Stimulated activated CD4-positive, alpha-beta T cell treated with anti-CD3 and anti-CD28 coated beads, Interleukin-2, amount 100 ng/mL, for 48 hours (primary cell): Measurements from ENCODE around the gene TPGS1.
A peak's percentile ranks its signal among the peaks of the same experiment; 100 is the strongest.

Experiments
- DNase-seq, 2 donors: peaks; one replicate each; pipeline ENCODE4 v3.0.0-alpha.2; 2020

TPGS1 gene

DNA sequence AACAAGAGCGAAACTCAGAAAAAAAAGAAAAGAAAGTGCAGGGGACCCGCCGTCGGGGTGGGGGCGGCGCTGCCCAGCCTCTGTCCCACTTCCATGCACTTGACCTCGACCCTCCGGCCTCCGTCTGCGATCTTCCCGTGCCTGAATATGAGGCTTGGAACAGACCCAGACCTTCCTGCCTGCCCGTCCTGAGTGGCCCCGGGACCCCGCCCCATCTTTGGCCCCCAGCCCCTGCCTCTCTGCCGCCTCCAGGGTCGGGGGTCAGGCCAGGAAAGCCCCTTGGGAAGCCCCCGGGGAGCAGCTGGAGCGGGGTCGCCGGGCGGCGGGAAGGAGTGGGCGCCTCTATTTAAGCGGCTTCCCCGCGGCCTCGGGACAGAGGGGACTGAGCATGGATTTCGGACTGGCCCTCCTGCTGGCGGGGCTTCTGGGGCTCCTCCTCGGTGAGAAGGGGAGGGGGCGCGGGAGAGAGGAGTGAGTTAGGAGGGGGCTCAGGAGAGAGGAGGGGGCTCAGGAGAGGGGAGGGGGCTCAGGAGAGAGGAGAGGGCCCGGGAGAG is 11.1 kb upstream of the TPGS1 start, which contains the start of gene MADCAM1:
TSS of gene MADCAM1 (plus strand) at position 375 of the 554 bp plus-strand sequence. CDS start at position 389, 14 bp downstream.
- no peak for DNase-seq

DNA sequence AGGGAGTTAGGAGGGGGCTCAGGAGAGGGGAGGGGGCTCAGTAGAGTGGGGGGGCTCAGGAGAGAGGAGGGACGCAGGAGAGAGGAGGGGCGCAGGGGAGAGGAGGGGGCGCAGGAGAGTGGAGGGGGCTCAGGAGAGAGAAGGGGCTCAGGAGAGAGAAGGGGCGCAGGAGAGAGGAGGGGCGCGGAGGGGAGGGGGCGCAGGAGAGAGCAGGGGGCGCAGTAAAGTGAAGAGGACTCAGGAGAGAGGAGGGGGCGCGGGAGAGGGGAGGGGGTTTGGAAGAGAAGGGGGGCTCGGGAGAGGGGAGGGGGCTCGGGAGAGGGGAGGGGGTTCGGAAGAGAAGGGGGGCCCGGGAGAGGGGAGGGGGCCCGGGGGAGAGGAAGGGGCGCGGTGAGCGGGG is 10.3 kb upstream of the TPGS1 start:
- no peak for DNase-seq

DNA sequence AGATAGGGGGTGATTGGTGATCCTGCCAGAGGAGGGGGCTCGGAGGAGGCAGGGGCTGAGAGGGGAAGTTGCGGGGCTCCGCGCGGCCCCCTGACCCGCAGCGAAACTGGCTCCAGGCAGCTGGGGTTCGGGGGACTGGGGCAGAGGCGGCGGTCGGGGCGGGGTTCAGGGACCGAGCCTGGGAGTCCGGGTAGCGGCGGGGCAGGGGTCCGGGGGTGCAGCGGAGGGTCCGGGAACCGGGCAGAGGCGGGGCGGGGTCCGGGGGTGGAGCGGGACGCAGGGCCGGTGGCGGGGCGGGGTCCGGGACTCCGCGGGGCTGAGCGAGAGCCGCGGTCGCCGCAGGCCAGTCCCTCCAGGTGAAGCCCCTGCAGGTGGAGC is 9.8 kb upstream of the TPGS1 start:
- no peak for DNase-seq

DNA sequence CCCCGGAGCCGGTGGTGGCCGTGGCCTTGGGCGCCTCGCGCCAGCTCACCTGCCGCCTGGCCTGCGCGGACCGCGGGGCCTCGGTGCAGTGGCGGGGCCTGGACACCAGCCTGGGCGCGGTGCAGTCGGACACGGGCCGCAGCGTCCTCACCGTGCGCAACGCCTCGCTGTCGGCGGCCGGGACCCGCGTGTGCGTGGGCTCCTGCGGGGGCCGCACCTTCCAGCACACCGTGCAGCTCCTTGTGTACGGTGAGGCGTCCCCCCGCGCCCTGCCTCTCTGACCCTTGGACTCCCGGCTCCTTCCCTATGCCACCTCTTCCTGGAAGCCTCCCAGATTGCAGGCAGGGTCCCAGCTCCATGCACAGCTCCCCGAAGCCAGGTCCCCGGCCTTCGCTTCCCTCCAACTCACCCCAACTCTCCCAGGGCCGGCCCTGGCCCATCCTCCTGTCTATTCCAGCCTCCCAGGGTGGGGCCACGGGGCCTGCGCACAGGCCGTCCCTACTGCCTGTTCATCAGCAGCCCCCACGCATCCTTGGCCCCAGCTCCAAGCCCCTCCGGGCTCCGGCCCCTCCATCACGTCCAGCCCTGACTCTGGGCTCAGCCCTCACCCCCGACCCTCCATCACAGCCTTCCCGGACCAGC is 9.3 kb upstream of the TPGS1 start:
- no peak for DNase-seq

DNA sequence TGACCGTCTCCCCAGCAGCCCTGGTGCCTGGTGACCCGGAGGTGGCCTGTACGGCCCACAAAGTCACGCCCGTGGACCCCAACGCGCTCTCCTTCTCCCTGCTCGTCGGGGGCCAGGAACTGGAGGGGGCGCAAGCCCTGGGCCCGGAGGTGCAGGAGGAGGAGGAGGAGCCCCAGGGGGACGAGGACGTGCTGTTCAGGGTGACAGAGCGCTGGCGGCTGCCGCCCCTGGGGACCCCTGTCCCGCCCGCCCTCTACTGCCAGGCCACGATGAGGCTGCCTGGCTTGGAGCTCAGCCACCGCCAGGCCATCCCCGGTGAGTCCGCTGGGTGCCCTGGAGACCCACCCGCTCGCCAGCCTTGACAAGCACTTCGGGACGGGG is 8.8 kb upstream of the TPGS1 start:
- no peak for DNase-seq

DNA sequence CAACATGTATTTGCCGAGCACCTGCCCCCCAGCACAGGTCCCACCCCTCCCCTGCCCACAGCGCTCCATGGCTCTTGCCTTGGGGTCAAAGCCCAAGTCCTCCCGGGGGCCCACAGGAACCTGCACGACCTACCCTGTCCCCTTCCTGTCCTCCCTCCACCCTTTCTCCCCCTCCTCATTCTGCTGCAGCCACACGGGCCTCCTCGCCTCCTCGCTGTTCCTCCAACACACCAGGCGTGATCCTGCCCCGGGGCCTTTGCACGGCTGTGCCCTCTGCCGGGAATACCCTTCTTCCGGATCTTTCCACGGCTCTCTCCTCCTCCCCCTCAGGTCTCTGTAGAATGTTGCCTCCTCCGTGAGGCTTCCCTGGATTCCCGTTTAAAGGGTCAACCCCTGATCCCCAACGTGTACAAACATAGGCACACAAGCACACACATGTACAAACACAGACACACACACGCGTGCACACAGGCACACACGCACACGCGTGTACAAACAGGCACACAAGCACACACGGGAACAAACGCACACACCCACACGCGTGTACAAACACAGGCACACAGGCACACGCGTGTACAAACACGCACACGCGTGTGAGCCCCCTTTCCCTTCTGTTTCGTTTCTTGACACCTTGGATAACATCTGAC is 8.2 kb upstream of the TPGS1 start:
- DNase-seq, result no peak

DNA sequence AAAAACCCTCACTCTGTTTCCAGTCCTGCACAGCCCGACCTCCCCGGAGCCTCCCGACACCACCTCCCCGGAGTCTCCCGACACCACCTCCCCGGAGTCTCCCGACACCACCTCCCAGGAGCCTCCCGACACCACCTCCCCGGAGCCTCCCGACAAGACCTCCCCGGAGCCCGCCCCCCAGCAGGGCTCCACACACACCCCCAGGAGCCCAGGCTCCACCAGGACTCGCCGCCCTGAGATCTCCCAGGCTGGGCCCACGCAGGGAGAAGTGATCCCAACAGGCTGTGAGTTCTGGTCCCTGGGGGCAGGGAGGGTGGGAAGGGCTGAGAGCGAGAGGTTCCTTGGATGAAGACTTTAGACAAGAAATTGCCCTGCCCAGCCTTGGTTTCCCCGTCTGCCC is 5.7 kb upstream of the TPGS1 start:
- no peak for DNase-seq

DNA sequence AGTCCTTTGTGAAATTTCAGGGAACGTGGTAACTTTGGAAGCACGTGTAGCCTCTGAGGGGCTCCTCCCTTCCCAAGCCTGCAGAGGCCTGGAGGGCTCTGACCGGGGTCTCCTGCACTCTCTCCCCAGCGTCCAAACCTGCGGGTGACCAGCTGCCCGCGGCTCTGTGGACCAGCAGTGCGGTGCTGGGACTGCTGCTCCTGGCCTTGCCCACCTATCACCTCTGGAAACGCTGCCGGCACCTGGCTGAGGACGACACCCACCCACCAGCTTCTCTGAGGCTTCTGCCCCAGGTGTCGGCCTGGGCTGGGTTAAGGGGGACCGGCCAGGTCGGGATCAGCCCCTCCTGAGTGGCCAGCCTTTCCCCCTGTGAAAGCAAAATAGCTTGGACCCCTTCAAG is 2.7 kb upstream of the TPGS1 start:
- DNase-seq, result no peak

DNA sequence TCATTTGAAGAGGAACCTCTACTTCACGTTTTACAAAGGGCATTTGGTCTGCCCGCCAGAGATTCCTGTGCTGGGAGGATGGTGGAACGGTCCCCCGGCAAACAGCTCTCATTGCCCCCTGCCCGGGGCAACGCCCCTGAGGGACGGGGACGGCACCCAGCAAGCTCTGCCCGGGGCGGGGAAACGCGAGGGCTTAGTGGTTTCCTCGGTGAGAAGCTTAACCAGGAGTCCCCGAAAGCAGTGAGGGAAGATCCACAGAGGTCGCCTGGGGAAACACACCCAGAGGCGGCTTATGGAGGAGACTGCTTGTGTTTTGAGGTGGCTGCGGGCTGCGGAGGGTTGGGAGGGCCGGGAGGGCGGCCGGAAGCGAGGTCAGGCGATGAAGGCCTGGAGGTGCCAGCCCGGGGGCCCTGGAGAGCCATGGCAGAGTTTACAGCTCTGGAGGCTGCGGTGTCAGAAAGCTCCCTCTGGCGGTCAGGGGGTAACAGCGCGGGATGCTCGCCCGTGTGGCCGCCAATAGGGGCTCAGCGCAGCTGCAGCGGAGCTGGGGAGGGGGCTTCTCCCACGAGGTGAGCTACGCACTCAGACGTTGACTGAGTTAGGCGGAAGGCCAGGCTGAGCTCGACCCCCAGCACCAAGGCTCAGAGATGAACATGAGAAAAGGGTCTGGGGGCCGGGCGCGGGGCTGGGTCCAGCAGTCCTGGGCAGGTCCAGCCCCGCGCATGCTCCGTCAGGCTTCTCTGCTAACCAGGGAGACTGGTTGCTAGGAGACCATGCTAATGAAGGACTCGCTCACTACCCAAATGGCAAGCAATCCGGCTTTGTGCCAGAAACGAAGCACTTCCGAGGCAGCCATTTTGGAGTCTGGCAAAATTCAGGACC is 652 bp upstream of the TPGS1 start:
- DNase-seq, result peak; percentile 86 to 91

DNA sequence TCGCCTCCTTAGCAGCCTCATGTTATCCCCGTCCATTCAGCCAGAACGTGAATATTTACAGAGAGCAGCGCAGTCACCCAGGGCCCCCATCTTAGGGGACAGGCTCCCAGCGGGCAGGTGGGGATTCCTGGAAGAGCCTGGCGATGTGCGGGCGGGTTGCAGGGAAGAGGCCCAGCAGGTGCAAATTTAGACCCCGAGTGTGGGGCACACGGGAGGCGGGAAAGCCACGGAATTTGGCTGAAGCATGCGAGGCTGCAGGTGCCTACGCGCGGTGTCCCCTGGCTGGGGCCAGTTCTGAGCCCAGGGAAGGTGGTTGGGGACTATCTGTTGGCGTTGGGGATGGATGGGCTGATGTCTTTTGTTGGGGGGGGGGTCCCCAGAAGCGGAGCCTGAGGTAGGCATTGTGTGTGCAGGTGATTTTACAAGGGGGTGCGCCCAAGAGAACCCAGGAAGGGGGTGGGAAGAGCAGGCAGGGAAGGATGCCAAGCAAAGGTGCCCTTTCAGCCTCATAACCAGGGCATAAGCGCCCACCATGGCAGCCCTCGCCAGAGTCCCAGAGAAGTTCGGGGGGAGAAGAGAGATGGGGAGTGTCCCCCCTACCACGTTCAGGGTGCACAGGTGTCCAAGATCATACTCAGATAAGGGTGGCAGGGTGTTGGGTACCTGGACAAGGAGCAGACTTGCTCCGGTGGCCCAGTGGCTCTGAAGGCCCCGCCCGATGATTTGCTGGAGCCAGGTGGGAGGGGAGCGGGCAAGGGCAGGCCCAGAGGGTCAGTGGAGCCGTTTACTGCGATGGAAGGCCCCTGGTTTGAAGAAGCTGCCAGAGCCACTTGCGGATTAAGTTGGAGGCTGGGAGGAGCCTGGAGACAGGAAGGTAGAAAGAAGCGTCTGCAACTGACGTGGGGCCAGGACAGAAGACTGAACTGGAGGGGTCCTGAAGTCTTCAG is 1.2 kb downstream of the TPGS1 start:
- DNase-seq, result no peak

DNA sequence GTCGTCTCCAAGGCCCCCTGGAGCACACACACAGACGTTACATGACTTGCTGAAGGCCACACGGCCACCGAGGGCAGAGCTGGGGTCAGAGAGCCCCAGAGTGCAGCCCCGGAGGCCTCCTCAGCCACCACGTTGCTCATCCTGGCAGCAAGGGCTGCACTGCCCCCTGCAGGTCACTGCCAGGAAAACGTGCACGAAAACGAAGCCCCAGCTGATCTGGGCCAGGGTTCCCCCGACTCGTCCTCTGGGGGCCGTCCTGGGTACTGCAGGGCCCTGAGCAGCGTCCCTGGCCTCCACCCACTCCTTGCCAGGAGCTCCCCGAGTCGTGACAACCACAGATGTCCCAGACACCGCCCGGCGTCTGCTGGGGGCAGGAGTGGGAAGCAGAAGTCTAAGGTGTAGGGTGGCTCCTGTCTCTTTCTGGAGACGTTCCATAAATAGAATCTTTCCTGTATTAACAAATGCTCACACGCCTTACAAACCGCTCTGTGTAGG is 3.4 kb downstream of the TPGS1 start:
- peak; percentile 95 to 98 for DNase-seq

DNA sequence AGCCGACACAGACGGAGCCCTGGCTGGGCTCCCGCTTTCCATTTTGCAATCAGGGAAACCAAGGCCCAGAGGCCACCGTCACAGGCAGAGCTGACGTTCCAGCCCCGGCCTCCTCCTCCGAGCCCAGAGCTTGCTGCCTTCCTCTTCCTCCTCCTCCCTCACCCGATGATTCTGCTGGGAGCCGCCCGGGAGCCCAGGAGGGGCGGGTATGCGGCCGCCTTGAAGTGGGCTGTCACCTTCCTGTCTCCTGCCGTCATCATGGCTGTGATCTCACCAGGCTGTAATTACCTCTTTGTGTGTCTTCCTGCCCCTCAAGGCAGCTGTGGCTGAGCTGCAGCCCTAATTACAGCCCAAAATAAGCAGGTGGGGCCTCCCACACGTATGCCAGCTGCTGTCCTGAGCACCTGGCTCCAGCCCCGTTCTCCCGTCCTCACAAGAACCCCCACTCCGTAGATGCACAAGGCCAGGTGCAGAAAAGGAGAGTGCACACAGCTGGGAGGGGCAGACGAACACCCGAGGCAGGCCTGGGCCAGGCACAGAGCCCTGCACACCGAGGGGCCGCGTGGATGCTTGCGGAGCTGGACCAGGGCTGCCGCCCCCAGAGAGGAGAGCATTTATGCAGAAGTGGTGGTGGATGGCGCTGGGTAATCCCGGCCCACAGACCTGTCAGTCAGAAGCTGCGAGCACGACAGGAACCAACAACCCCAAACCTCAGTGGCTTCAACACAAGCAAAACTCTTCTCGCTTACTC is 4.0 kb downstream of the TPGS1 start:
- DNase-seq, result peak; percentile 50 to 56

DNA sequence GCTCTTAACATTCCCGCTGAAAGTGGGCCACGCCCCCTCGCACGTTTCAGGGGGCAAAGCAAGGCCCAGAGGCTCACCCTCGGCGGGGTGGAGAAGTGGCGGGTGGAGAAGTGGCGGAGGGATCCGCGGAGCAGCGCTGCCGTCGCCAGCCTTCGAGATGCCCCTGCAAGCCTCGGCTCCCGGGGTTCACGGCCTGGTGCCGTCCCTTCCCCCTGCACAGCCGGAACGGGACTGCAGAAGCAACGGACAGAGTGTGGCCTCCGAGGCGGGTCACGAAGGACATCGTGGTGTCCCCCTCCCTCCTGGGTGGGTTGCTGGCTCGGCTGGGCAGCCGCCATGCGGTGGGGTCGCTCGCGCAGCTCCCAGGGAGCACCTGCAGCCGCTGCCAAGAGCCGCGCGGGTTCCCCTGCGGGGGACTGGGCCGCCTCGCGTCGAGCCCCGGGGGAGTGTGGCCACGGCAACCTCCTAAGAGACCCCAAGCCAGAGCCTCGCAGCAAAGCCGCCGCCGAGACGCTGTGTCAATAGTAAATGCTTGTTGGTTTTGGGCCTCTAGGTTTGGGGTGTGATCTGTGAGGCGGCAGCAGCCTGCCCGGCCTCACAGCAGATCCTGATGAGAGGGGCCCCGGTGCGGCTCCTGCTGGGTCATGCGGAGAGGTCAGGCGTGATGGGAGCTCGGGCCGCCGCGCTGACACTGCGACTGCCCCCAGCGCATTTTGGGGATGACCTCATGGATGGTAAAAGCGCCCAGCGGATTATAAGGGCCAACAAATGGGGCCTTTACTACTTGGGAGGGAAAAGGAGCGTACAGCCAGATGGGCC is 5.5 kb downstream of the TPGS1 start:
- DNase-seq, result no peak

DNA sequence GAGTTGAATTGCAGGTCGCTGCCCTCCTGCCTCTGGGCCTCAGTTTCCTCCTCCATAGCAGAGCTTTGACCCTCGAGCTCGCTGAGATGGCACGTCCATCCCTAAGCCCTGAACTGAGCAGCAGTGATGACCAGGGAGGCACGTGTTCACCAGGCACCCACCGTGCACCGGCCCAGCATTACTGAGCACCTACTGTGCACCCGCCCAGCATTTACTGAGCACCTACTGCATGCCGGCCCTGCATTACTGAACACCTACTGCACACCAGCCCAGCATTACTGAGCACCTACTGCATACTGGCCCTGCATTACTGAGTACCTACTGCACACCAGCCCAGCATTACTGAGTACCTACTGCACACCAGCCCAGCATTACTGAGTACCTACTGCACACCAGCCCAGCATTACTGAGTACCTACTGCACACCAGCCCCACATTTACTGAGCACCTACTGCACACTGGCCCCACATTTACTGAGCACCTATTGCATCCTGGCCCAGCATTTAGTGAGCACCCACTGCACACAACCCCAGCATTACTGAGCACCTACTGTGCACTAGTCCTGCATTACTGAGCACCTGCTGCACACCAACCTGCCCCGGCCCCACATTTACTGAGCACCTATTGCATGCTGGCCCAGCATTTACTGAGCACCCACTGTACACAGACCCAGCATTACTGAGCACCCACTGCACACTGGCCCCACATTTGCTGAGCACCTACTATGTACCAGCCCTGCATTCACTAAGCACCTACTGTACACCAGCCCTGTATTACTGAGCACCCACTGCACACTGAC is 6.3 kb downstream of the TPGS1 start:
- DNase-seq, result no peak

DNA sequence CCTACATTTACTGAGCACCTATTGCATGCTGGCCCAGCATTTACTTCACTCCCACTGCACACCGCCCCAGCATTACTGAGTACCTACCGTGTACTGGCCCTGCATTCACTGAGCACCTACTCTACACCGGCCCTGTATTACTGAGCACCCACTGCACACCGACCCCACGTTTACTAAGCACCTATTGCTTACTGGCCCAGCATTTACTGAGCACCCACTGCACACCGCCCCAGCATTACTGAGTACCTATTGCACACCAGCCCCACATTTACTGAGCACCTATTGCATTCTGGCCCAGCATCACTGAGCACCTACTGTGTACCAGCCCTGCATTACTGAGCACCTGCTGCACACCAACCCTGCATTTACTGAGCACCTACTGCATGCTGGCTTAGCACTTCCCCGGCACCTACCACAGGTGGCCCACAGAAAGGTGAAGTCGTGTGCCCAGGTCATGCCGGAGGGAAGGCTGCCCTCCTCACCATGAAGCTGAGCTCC is 6.9 kb downstream of the TPGS1 start:
- DNase-seq, result no peak

DNA sequence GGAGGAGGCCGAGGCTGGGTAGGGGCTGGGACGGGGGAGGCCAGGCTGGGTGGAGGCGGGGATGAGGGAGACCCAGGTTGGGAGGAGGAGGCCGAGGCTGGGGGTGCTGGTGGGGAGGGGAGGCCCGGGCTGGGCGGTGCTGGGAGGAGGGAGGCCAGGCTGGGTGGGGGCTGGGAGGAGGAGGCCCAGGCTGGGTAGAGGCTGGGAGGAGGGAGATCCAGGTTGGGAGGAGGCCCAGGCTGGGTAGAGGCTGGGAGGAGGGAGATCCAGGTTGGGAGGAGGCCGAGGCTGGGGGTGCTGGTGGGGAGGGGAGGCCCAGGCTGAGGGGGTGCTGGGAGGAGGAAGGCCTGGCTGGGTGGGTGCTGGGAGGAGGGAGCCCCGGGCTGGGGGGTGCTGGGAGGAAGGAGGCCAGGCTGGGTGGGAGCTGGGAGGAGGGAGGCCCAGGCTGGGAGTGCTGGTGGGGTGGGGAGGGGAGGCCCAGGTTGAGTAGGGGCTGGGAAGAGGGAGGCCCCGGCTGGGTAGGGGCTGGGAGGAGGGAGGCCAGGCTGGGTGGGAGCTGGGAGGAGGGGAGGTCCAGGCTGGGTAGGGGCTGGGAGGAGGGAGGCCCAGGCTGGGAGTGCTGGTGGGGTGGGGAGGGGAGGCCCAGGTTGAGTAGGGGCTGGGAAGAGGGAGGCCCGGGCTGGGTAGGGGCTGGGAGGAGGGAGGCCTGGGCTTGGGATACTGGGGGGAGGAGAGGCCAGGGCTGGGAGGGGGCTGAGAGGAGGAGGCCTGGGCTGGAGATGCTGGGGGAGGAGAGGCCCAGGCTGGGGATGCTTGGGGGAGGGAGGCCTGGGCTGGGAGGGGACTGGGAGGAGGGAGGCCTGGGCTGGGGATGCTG is 10.7 kb downstream of the TPGS1 start:
- DNase-seq, result no peak

DNA sequence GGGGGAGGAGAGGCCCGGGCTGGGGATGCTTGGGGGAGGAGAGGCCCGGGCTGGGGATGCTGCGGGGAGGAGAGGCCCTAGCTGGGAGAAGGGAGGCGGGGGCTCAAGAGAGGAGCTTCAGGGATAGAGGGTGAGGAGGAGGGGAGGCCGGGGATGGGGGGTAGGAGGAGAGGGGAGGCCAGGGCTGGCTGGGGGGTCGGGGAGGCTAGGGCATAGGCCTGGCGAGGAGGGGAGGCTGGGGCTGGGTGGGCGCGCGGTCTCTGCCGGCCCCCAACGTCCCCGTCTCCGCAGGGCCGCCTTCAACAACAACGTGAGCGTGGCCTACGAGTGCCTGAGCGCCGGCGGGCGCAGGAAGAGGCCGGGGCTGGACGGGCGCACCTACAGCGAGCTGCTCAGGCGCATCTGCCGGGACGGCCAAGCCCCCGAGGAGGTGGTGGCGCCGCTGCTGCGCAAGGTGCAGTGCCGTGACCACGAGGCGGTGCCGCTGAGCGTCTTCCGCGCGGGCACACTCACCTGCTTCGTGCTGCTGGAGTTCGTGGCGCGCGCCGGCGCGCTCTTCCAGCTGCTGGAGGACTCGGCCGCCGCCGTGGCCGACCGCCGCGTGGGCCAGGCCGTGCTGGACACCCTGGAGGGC is 11.4 kb downstream of the TPGS1 start:
- DNase-seq, result peak; percentile 41 to 56

DNA sequence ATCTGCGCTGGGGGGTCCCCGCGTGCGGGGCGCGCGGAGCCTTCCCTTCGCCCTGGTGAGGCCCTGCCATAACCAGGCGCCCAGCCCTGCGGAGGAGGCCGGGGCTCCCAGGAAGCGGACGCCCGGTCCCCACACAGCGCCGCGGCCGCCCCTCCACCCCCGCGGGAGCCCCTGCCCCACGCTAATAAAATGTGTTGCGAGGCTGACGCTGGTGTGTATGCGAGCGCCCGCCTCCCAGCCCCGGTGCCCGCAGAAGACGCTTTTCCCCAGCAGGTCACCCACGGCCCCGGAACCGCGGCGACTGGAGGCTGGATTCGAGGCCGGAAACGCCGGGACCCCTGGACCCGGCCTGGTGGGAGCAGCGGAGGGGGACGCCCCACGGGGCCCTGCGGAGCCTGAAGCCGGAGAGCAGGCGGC is 12.2 kb downstream of the TPGS1 start:
- DNase-seq, result no peak
